ENCODE measurements around the gene LRRC14B. TPM values are rescaled to one million over a fixed set of nuclear protein-coding genes. Genes with fewer than 3 reads are reported as not detected.
"Not testable (repeated sequence)": the region's sequence is repeated elsewhere in the genome, so short reads cannot be mapped to it uniquely, and the experiment has no call there.

The LRRC14B gene
- total RNA-seq, 4 donors from 2014 or later, result not detected

GRCh38 chr5:196350-196749, 5.1 kb downstream of the LRRC14B start:
- DNase-seq, result no peak
- 56 to 84% methylated on average over 2 to 3 of the region's 10 CpGs for WGBS, 2 donors
- no peak overlapping the region for H3K27ac ChIP-seq
- H3K9me3 ChIP-seq, result no peaks in the 10 kb centered on the region
- H3K4me1 ChIP-seq, result peaks cover 4 to 8% (median 6%) of the 10 kb centered on the region in 3 donors
- no peaks in the 10 kb centered on the region for H3K36me3 ChIP-seq
- no peak for TF ChIP-seq CTCF (IDR thresholded peaks at IDR 0.05)
- TF ChIP-seq POLR2A (IDR thresholded peaks at IDR 0.05), result no peak
- H3K27me3 ChIP-seq, result peaks cover 0 to 35% (median 2%) of the 10 kb centered on the region in 4 donors
- H3K4me3 ChIP-seq, result no peak overlapping the region
- intact Hi-C loops (cut with DNase I), result no loop called here

- WGBS, 2 donors, result 31 to 40% methylated on average over 16 to 18 of the region's 18 CpGs
- H3K27me3 ChIP-seq, result peaks cover 0 to 29% (median 0%) of the 10 kb centered on the region in 4 donors
- intact Hi-C loops (cut with DNase I); H3K27ac ChIP-seq; DNase-seq; H3K36me3 ChIP-seq; H3K4me3 ChIP-seq; H3K4me1 ChIP-seq; H3K9me3 ChIP-seq: not testable (repeated sequence)
Observed at GRCh38 chr5:197031-197430, 5.7 kb downstream of the LRRC14B start.

GRCh38 chr5:197892-198489, 6.7 kb downstream of the LRRC14B start:
- H3K27ac ChIP-seq, result no peak overlapping the region
- no peak for DNase-seq
- intact Hi-C loops (cut with DNase I), result no loop called here
- H3K4me3 ChIP-seq, result no peak overlapping the region
- peaks cover 0 to 19% (median 0%) of the 10 kb centered on the region in 4 donors for H3K27me3 ChIP-seq
- TF ChIP-seq CTCF (IDR thresholded peaks at IDR 0.05) (no peak), POLR2A (IDR thresholded peaks at IDR 0.05) (no peak)
- no peaks in the 10 kb centered on the region for H3K4me1 ChIP-seq
- 90% methylated on average over 9 of the region's 12 CpGs; no CpG with 5 or more reads in 1 of the 2 donors for WGBS, 2 donors
- no peaks in the 10 kb centered on the region for H3K9me3 ChIP-seq
- peaks cover 0 to 5% (median 0%) of the 10 kb centered on the region in 3 donors for H3K36me3 ChIP-seq

- Histone ChIP-seq H3K4me1 (no peaks in the 10 kb centered on the region), H3K36me3 (peaks cover 0 to 11% (median 0%) of the 10 kb centered on the region in 3 donors), H3K4me3 (no peak overlapping the region), H3K9me3 (no peaks in the 10 kb centered on the region), H3K27ac (no peak overlapping the region), H3K27me3 (peaks cover 0 to 12% (median 0%) of the 10 kb centered on the region in 4 donors)
- TF ChIP-seq POLR2A (IDR thresholded peaks at IDR 0.05) (no peak), CTCF (IDR thresholded peaks at IDR 0.05) (no peak)
- intact Hi-C loops (cut with DNase I), result no loop called here
- 91 to 98% methylated on average over 4 to 13 of the region's 21 CpGs for WGBS, 2 donors
- no peak for DNase-seq
Observed at GRCh38 chr5:198516-199196, 7.4 kb downstream of the LRRC14B start.

GRCh38 chr5:199197-199949, 8.1 kb downstream of the LRRC14B start:
- intact Hi-C loops (cut with DNase I), result no loop called here
- DNase-seq, result no peak

More at GRCh38 chr5:199197-199949, 8.1 kb downstream of the LRRC14B start:
- Histone ChIP-seq H3K4me1 (no peaks in the 10 kb centered on the region), H3K4me3 (no peak overlapping the region), H3K36me3 (peaks cover 0 to 19% (median 0%) of the 10 kb centered on the region in 3 donors), H3K27ac (no peak overlapping the region), H3K27me3 (peaks cover 0 to 7% (median 0%) of the 10 kb centered on the region in 4 donors), H3K9me3 (no peaks in the 10 kb centered on the region)
- WGBS, 2 donors, result 89 to 92% methylated on average over 4 to 5 of the region's 16 CpGs
- TF ChIP-seq POLR2A (IDR thresholded peaks at IDR 0.05) (no peak), CTCF (IDR thresholded peaks at IDR 0.05) (no peak)

Measured in esophagus squamous epithelium (tissue), 5 donors.